HPDE6-E6E7 (cell line): ENCODE measurements around the gene RARB.

ENCODE experiments used
- DNase-seq: peaks from one replicate; pipeline ENCODE4 v3.0.0; 2011; ENCODE audit warnings: missing footprints; ENCODE audit errors: extremely low spot score

Gene RARB

DNA sequence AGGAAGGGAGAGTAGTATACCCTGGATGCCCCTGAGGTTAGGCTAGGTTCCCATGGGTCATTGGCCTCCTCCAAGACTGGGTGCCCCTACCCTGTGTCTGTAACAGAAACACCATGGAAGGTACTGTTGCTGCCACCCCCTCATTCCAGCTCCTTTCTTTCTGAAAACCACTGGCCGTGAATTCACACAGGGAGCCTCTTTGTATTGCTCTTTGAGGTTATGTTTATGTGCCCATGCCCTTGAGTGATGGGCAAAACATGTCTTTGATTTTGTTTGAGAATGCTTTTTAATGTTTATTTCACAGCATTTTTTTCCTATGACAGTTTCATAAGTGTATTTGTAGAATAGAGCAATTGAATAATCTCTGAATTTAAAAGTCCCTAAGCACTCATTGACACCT, 79.7 kb downstream of the RARB start:
- DNase-seq: no peak

- no peak for DNase-seq
Observed at GRCh38 chr3:25508433-25508832, 80.4 kb downstream of the RARB start.

DNA sequence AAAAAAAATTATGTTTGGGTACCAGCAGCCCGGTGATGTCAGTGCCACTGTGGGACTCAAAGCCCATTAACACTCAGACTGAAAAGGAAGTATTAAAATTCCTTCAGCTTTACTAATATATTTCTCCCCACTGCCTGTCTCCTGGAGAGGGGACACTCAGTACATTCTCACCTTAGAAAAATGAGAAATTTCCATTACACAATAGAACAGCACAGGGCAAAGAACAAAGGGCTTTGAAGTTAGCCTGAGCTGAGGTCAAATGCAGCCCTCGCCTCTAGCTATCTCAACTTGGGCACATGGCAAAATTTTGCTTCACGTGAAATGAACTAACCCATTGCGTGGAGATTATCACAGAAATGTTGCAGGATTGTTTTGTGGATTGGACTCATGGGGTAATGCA, 80.8 kb downstream of the RARB start:
- DNase-seq: no peak

GRCh38 chr3:25510797-25511196, 82.7 kb downstream of the RARB start:
- no peak for DNase-seq

DNA sequence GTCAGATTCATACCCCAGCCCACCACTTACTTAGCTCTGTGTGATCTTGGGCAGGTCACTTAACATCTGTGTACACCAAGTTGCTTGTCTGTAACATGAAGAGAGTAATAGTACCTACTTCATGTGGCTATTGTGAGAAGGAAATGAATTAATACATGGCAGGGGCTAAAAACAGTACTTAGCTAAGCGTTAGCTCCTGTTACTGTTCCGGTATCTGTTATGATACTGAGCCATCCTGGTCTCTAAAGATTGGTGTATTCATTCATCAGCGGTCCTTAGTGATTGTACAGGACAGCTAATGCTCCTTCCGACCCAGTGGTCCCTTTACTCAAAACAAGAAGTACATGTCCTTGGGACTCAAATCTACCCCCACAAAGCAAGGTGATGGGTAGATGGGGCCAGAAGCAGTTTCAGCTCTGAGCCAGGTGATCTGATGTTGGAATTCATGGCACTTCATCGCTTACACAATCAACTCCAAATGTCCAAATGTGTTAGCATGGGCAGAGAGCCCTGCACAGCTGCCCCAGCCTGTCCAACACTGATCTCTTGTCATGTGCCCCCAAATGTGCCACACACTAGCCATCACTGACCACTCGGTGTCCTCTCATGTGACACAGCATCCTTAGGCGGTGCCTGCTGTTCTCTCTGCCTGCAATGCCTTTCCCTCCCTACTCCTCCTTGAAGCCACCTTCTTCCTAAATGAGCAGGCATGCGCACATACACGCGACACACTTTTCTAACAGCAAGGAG, 84.1 kb downstream of the RARB start:
- DNase-seq: no peak

DNA sequence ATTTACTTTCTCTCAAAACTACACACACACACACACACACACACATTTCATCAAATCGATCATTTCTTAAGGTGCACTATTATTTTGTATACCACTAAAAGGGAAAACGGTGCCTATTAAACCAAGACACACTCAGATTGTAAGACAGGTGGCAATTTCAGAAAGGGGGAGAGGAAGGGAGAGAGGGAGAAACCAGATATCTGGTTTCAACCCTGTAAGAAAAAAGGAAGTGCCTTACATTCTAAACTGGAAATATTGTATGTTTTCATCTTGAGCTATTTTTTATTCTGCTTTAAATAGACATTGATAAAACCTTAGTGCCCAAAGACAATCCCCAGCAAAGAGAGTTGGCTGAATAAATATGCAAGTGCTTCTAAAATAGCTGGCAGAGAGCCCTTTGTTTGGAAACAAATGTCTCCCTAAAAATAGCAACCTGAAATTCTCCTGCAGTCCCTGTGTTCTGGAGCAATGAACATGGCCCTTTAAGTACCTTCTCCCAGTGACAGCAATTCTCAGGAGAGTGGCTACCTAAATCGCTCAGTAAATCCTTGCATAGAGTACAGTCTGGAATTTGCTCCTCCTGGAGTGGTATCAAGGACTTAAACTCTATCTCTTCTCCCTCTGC, 85.7 kb downstream of the RARB start:
- DNase-seq: no peak

- no peak for DNase-seq
Observed at GRCh38 chr3:25515171-25515570, 87.1 kb downstream of the RARB start.

- DNase-seq: no peak
Observed at GRCh38 chr3:25520926-25521559, 93.0 kb downstream of the RARB start.

GRCh38 chr3:25527336-25527735, 99.3 kb downstream of the RARB start:
- DNase-seq: no peak

- DNase-seq: no peak
Observed at GRCh38 chr3:25527801-25528200, 99.7 kb downstream of the RARB start.

DNA sequence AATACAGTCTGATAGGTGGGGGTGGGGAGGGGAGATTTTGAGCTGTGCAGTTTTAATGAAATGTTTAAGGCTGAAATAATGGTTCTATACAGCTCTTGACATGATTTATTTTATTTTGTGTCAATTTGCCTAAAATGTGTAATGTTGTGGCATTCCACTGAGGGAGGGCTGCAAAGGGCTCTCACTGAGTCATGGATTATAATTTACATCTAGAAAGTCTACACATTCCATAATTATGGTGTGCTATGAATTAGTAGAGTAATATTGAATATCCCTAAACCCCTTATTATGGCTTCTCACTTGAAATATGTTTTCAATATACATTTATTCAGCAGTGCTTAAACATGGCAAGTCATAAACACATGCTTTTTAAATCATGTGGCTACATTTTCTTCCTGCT, 103.9 kb downstream of the RARB start:
- DNase-seq: no peak

DNA sequence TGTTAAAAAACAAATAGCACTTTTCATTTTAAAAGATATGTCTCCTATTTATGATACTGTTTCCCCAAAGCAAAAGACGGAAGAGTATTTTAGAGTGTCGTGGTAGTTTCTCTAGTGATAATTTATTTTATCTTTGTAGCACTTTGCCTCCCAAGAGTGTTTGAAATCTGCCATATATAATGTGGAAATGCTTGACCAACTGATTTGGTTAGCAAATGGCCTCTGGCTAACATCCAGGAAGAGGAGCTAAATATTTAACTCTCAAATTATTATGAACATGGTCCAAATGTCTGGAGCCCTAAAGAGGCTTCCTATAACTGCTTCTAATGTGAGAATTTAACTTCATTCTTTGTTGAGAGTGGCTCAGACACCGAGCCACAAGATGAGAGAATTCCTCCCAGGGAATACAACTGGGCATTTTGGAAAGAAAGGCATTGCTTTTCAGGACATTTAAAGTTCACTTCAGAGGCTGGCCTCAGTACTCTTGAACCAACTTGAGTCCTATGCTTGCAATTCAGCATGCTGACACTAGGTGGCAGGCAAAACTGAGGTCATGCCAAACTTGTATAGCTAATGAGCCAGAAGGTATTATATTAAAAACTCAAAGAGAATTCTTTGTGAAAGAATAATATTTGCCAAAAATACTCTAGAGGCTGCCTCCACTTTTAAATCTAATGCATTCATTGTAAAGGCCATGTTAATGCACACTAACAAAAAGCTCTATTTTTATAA, 104.5 kb downstream of the RARB start:
- DNase-seq: no peak

DNA sequence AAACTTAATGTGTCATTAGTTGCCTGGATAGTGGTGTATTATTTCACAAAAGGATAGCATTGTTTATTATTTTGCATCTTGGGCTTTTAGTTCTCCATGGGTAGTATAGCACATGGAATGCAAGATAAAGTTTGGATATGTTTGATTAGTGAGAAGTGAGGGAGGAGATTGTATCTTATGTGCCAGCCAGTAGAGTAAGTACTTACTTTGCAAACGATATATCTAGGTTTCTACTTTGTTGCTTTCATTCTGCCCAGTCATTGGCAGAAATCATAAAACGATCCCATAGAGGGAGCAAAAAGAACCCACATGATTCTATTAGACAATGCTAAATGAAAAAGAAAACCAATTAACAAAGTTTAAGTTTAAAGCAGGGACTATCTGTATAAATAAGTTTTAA, 105.3 kb downstream of the RARB start:
- DNase-seq: no peak

GRCh38 chr3:25534007-25534406, 105.9 kb downstream of the RARB start:
- no peak for DNase-seq

- DNase-seq: no peak
Observed at GRCh38 chr3:25536521-25537391, 108.7 kb downstream of the RARB start.

- no peak for DNase-seq
Observed at GRCh38 chr3:25537516-25537915, 109.5 kb downstream of the RARB start.

DNA sequence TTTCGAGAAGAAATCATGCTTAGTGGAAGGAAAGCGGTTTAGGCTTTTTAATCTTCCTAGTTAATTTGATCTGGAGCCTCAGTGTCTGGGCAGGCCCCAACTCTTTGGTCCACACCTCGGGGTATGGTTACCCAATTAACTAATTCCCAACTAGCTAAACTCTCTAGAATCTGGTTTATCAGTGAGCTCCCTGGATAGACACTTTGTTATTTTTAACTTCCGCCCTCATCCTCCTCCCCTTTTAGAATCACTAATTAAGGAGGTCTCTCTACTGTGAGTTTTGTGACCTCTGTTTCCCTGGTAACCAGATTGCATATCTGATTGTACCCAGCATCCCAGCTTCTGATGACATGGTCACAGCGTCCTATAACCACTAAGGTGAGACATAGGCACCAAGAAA, 112.2 kb downstream of the RARB start:
- DNase-seq: no peak

GRCh38 chr3:25542492-25543039, 114.5 kb downstream of the RARB start:
- DNase-seq: no peak

DNA sequence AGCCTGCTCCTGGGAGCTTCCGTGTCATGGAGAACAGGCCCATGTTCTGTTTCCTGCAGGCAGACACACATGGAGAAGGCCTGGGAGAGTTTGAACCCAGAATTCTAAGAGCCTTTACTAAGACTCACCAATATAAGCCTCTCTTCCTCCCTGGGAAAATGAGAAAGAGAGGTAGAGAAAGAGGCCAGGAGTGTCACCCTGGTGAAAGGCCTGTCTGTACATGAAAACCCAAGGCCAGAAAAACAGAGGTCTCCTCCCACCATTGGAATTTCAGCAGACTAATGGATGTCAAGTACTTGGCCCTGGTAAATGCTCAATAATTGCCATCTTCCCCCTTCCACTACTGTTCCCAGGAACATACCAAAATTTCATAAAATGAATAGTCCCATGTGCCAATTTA, 119.0 kb downstream of the RARB start:
- no peak for DNase-seq

GRCh38 chr3:25547943-25548674, 120.0 kb downstream of the RARB start:
- DNase-seq: no peak

DNA sequence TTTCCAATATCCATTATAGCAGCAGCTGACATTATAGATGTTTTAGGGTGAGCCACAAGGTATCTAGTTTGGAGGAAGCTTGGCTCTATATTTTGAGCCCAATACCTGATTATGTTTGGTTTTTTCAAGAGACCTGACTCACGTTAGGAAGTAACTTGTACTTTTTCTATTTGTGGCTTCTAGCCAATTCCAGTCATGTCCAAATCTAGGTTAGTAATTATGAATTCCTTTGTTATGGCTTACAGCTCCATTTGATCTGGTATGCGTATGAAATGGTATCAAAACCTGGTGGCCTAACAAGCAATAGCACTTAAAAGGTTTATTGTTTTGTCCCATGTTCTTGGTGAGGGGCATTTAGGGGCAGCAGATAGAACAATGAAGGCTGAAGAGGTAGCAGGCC, 120.8 kb downstream of the RARB start:
- no peak for DNase-seq
